Colonic mucosa (tissue), 4 donors: ENCODE results near the gene CPNE1. TPM values are rescaled to one million over a fixed set of nuclear protein-coding genes. Genes with fewer than 3 reads are reported as not detected.

ENCODE experiments used
- DNase-seq: peaks from one replicate; pipeline ENCODE4 v3.0.0-alpha.2; 2020
- H3K27ac ChIP-seq: fragments of 200-600 bp; one replicate; pipeline ENCODE4 v1.8.0; 2021
- H3K27me3 ChIP-seq: fragments of 200-600 bp; one replicate; pipeline ENCODE4 v1.8.0; 2021
- H3K36me3 ChIP-seq: fragments of 200-600 bp; one replicate; pipeline ENCODE4 v1.8.0; 2021
- H3K4me1 ChIP-seq: fragments of 200-600 bp; one replicate; pipeline ENCODE4 v1.8.0; 2021; ENCODE audit warnings: mild to moderate bottlenecking
- H3K4me3 ChIP-seq: fragments of 200-600 bp; one replicate; pipeline ENCODE4 v1.8.0; 2021
- H3K9ac ChIP-seq, 2 donors: one replicate each; pipeline ENCODE4 v1.7.0; 2013; ENCODE audit warnings: control low read depth in 2 of 2, low read depth in 2 of 2, low read length in 2 of 2
- H3K9me3 ChIP-seq: fragments of 200-600 bp; one replicate; pipeline ENCODE4 v1.8.0; 2021
- CTCF ChIP-seq: fragments of 200-600 bp; IDR thresholded peaks from one replicate; pipeline ENCODE4 v1.8.0; 2022; ENCODE audit warnings: antibody characterized with exemption, mild to moderate bottlenecking
- intact Hi-C: fragments of 100-400 bp; cut with DNase I; formaldehyde crosslinking; loops from one replicate; pipeline ENCODE4 v1.14.1; 2022
- total RNA-seq, 2 donors: library from RNA; stranded (reverse); fragmentation: NEBNext Ultra II Directional in 1 of 2; extraction: Animal tissue kit (Norgen Biotek cat#: 25700) in 1 of 2; gene quantifications; one replicate each; pipeline ENCODE4 v1.2.1, GENCODE V29; 2021
- donor health status: healthy.
- donor health status: DM: no; HTN: no; CAD: no.
- donor health status: DM: no; HTN: no; CAD: no.

Gene CPNE1
- total RNA-seq, 2 donors from 2014 or later: 137 to 152 TPM

DNA sequence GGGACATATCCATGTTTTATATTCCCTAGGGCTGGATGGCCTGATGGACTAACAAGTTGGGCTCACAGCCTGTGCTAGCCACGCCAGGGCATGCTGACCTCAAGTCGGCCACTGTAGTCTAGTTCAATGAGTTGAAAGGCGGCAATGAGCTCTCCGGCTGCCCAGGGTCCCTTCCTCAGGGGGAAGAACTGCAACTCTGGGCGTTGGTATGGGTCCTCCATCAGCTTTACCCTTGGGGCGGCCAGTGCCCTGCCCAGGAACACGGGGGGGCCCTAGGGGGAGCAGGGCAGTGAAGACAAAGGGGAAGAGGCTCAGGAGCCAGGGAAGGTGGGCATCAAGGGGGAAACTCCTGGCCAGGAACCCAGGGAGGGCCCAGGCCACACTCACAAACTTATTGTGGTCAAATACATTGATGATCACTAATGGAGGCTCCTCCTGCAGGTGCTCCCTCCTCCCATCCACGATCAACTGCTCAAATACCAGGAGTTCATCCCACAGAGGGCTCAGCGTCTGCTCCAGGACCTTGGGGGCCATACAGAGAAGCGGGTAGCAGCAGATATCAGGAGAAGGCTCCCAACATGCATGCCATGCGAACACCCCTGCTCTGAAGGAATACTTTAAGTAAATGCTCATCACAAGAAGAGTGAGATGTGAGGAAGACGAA is 81.8 kb downstream of the CPNE1 start:
- no peak for TF ChIP-seq CTCF
- Histone ChIP-seq H3K9me3 (no peaks in the 10 kb centered on the region), H3K4me3 (no peak overlapping the region), H3K27ac (no peak overlapping the region), H3K36me3 (no peaks in the 10 kb centered on the region), H3K27me3 (no peaks in the 10 kb centered on the region), H3K4me1 (no peaks in the 10 kb centered on the region), H3K9ac (no peak overlapping the region)
- DNase-seq: no peak
- intact Hi-C loops: no loop called here

DNA sequence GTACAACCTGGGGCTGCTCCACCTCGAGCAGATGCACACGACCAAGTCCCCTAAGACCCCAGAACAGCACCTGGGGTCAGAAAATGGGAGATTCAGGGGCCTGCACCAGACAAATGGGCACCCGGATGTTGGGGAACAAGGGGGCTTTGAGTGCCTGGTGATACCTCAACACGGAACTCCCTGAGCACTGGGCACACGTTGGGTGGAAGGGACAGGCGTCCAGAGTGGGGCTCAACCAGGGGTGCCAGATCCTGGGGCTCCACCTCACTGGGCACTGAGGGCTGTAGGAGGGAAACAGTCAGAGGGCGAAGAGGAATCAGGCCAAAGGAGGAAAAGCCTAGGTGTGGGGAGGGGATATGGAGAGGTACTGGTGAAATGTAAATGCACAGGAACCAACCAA is 82.6 kb downstream of the CPNE1 start:
- DNase-seq: no peak

DNA sequence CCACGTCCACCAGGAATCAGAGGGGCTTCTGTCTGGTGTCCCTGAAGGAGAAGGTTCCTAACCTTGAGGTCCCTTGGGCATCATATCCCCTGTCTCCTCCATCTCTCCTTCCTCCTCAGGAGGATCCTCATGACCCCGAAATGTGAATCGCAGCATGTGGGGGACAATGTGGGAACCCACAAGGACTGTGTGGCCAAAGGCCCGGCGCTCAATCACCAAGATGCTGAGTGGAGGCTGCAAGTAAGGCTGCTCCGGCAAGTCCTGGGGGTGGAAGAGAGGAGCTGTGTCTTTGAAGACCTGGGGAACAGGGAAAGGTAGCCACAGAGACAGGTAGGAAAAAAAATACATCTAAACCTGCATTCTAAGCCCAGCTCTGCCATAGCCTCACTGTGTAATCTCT is 85.5 kb downstream of the CPNE1 start:
- TF ChIP-seq CTCF: no peak
- Histone ChIP-seq H3K4me3 (no peak overlapping the region), H3K27ac (no peak overlapping the region), H3K36me3 (no peaks in the 10 kb centered on the region), H3K9ac (no peak overlapping the region), H3K4me1 (no peaks in the 10 kb centered on the region), H3K9me3 (no peaks in the 10 kb centered on the region), H3K27me3 (no peaks in the 10 kb centered on the region)
- intact Hi-C loops: no loop called here
- no peak for DNase-seq

More for the DNA sequence above, 82.6 kb downstream of the CPNE1 start:
- no peak overlapping the region for H3K27ac ChIP-seq
- no peaks in the 10 kb centered on the region for H3K27me3 ChIP-seq
- no peak for TF ChIP-seq CTCF
- no peaks in the 10 kb centered on the region for H3K9me3 ChIP-seq
- H3K9ac ChIP-seq: no peak overlapping the region
- no peaks in the 10 kb centered on the region for H3K36me3 ChIP-seq
- intact Hi-C loops: no loop called here
- no peak overlapping the region for H3K4me3 ChIP-seq
- no peaks in the 10 kb centered on the region for H3K4me1 ChIP-seq

DNA sequence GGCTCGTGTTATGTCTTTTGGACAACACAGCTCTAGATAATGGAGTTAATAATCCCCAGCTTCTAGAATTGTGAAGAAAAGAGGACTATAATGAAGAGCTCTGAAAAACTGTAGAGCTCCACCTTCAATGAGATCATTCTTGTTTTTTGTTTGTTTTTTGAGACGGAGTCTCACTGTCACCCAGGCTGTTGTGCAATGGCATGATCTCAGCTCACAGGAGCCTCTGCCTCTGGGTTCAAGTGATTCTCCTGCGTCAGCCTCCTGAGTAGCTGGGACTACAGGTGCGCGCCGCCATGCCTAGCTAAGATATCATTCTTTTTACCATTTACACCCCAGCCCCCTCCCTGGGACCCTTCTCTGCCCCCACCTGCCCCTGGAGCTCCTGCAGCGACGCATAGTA is 86.2 kb downstream of the CPNE1 start:
- Histone ChIP-seq H3K4me1 (no peaks in the 10 kb centered on the region), H3K9me3 (no peaks in the 10 kb centered on the region), H3K27me3 (no peaks in the 10 kb centered on the region), H3K4me3 (no peak overlapping the region), H3K9ac (no peak overlapping the region), H3K27ac (no peak overlapping the region), H3K36me3 (no peaks in the 10 kb centered on the region)
- TF ChIP-seq CTCF: no peak
- intact Hi-C loops: no loop called here
- no peak for DNase-seq

DNA sequence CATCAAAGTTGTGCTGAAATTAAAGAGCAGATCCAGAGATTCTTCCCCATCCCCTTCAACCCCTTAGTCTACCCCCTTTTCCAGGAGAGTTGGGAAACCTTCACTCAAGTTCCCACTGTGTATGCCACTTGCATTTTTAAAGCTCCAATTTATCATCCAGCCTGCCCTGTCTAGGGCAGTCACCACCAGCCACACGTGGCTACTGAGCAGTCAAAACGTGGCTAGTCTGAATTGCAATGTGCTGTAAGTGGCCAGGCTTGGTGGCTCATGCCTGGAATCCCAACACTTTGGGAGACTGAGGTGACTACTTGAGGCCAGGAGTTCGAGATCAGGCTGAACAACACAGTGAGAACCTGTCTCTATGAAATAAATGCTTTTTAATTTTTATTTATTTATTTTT is 87.9 kb downstream of the CPNE1 start:
- Histone ChIP-seq H3K9ac (no peak overlapping the region), H3K4me3 (no peak overlapping the region), H3K9me3 (no peaks in the 10 kb centered on the region), H3K27ac (no peak overlapping the region), H3K4me1 (no peaks in the 10 kb centered on the region), H3K27me3 (no peaks in the 10 kb centered on the region), H3K36me3 (no peaks in the 10 kb centered on the region)
- no peak for TF ChIP-seq CTCF
- DNase-seq: no peak
- intact Hi-C loops: no loop called here

Other genes starting within 250 kb of the CPNE1 start
- under 1 TPM in 1 of 2 donors, not detected in 1; 0.27 TPM for gene GDF5, start 226.7 kb downstream of the CPNE1 start, total RNA-seq
- gene CEP250, start 209.3 kb downstream of the CPNE1 start, total RNA-seq: 10 to 100 TPM; 30.7 to 41.5 TPM
- not detected for gene C20orf173, start 135.2 kb downstream of the CPNE1 start, total RNA-seq
- gene ERGIC3, start 122.8 kb downstream of the CPNE1 start, total RNA-seq: 100 to 1,000 TPM; 233 to 270 TPM
- 1 to 10 TPM; 5.7 to 8.6 TPM for gene SPAG4, start 49.1 kb downstream of the CPNE1 start, total RNA-seq
- 10 to 100 TPM; 63.8 to 74.5 TPM for gene RBM12, start within 50 bp of the CPNE1 start, total RNA-seq
- gene NFS1, start 34.5 kb upstream of the CPNE1 start, total RNA-seq: 10 to 100 TPM; 42.0 to 45.1 TPM
- 100 to 1,000 TPM; 189 to 268 TPM for gene ROMO1, start 34.5 kb upstream of the CPNE1 start, total RNA-seq
- gene RBM39, start 77.4 kb upstream of the CPNE1 start, total RNA-seq: 100 to 1,000 TPM; 228 to 248 TPM
- 10 to 100 TPM; 25.5 to 27.0 TPM for gene PHF20, start 107.1 kb upstream of the CPNE1 start, total RNA-seq